HepG2 (cell line): ENCODE measurements around the gene SGPL1. TPM values are rescaled to one million over a fixed set of nuclear protein-coding genes. Genes with fewer than 3 reads are reported as not detected.

Experiments
- ATAC-seq: fragments of 200-7000 bp; cut with Tn5 transposase; 3 replicates; pipeline ENCODE4 v1.9.1; 2020; ENCODE audit warnings: mild to moderate bottlenecking, moderate library complexity
- BruUV-seq: library from RNA; stranded (reverse); fragments of 400-500 nt; replicated peaks from 2 replicates; lab custom pipeline; 2021; lab: Mats Ljungman, UMichigan
- CTCF ChIA-PET: fragments of 300-600 bp; formaldehyde crosslinking; extraction: SDS; loops from one replicate; lab custom pipeline; 2021; ENCODE audit warnings: low total read pairs, inconsistent platforms, low intra/inter-chr PET ratio; lab: Yijun Ruan, JAX
- POLR2A ChIA-PET: fragments of 350-600 bp; sonication (Branson Sonifier 250); formaldehyde crosslinking; loops from one replicate; lab custom pipeline; 2020; ENCODE audit warnings: antibody characterized with exemption, inconsistent platforms; lab: Yijun Ruan, JAX
- DNase-seq: peaks from one replicate; pipeline ENCODE4 v3.0.0-alpha.2; 2015; ENCODE audit warnings: low spot score
- FAIRE-seq: peaks from 3 replicates; lab custom pipeline; 2011; peaks lifted over from hg19 to GRCh38; lab: Jason Lieb, UNC
- H2AFZ ChIP-seq: one replicate; pipeline ENCODE4 v1.6.1; 2011; ENCODE audit warnings: low read length, inconsistent platforms
- H3K27ac ChIP-seq: fragments of 300-600 bp; 3 replicates; pipeline ENCODE4 v1.8.0; 2011; ENCODE audit warnings: mixed run types, mild to moderate bottlenecking, mixed read lengths, low read length, inconsistent platforms; ENCODE audit not compliant: insufficient read depth; ENCODE audit errors: extremely low read length
- H3K27me3 ChIP-seq, 2 experiments: fragments of 200-600 bp in 1 of 2; 2 replicates in 1 of 2; 3 replicates in 1 of 2; pipeline versions ENCODE4 v1.6.0 to v1.8.0; 2011; ENCODE audit warnings: low read length in 2 of 2, mild to moderate bottlenecking in 2 of 2, moderate library complexity in 2 of 2, inconsistent platforms in 1 of 2; ENCODE audit not compliant: insufficient read depth in 2 of 2, control insufficient read depth in 1 of 2
- H3K36me3 ChIP-seq, 2 experiments: fragments of 200-600 bp in 1 of 2; replicated peaks in 1 of 2; 2 replicates in 1 of 2; 3 replicates in 1 of 2; pipeline versions ENCODE4 v1.5.1 to v1.8.0; 2011; ENCODE audit warnings: low read length in 2 of 2, inconsistent platforms in 1 of 2; ENCODE audit not compliant: insufficient read depth in 2 of 2, control insufficient read depth in 1 of 2
- H3K4me1 ChIP-seq: 2 replicates; pipeline ENCODE4 v1.5.1; 2012; ENCODE audit warnings: low read length, inconsistent platforms; ENCODE audit not compliant: insufficient read depth
- H3K4me2 ChIP-seq: 2 replicates; pipeline ENCODE4 v1.6.0; 2011; ENCODE audit warnings: low read depth, low read length, inconsistent platforms
- H3K4me3 ChIP-seq, 3 experiments: fragments of 200-600 bp in 1 of 3; sonication (generic), shearing (Covaris generic) in 1 of 3; replicated peaks in 1 of 3; 2 replicates each; pipeline ENCODE4 v1.5.1; 2011 to 2016; ENCODE audit warnings: low read length in 3 of 3, inconsistent platforms in 2 of 3, low read depth in 2 of 3, mild to moderate bottlenecking in 2 of 3, control low read depth in 1 of 3, mixed read lengths in 1 of 3; ENCODE audit not compliant: insufficient read depth in 1 of 3
- H3K79me2 ChIP-seq: one replicate; pipeline ENCODE4 v1.6.1; 2011; ENCODE audit warnings: low read length, inconsistent platforms; ENCODE audit not compliant: insufficient read depth
- H3K9ac ChIP-seq: 2 replicates; pipeline ENCODE4 v1.6.0; 2011; ENCODE audit warnings: mild to moderate bottlenecking, low read depth, low read length, inconsistent platforms; ENCODE audit not compliant: insufficient read depth
- H3K9me3 ChIP-seq: 2 replicates; pipeline ENCODE4 v1.5.1; 2012; ENCODE audit warnings: mild to moderate bottlenecking, low read length
- H4K20me1 ChIP-seq: 2 replicates; pipeline ENCODE4 v1.6.0; 2011; ENCODE audit warnings: inconsistent platforms, mild to moderate bottlenecking, low read length, moderate library complexity; ENCODE audit not compliant: insufficient read depth
- CHCHD3 ChIP-seq: sonication (generic); formaldehyde crosslinking; IDR thresholded peaks from 2 replicates; pipeline ENCODE4 v1.8.0; 2022; ENCODE audit warnings: mild to moderate bottlenecking, missing genetic modification reagents, moderate library complexity
- FOSL1 ChIP-seq: sonication (generic); formaldehyde crosslinking; IDR thresholded peaks from 2 replicates; pipeline ENCODE4 v1.9.0; 2021; ENCODE audit warnings: missing genetic modification reagents, borderline replicate concordance
- YEATS4 ChIP-seq: sonication (generic); formaldehyde crosslinking; IDR thresholded peaks from 2 replicates; pipeline ENCODE4 v1.4.0; 2020; ENCODE audit warnings: missing genetic modification reagents, borderline replicate concordance
- ZNF484 ChIP-seq: sonication (generic); formaldehyde crosslinking; IDR thresholded peaks from 2 replicates; pipeline ENCODE4 v1.5.1; 2020; ENCODE audit warnings: mild to moderate bottlenecking, low read depth, missing genetic modification reagents, borderline replicate concordance
- ZNF597 ChIP-seq: sonication (generic); formaldehyde crosslinking; IDR thresholded peaks from 2 replicates; pipeline ENCODE4 v1.5.0; 2020; ENCODE audit warnings: missing genetic modification reagents
- ZUFSP ChIP-seq: sonication (generic); formaldehyde crosslinking; IDR thresholded peaks from 2 replicates; pipeline ENCODE4 v1.9.0; 2021; ENCODE audit warnings: missing genetic modification reagents, mild to moderate bottlenecking, borderline replicate concordance
- WGBS: methylation state at CpG from one replicate; pipeline ENCODE4 v1.1.6; 2017; ENCODE audit warnings: low lambda C conversion rate; 5-methylcytosine and 5-hydroxymethylcytosine counted together
- in situ Hi-C: cut with HindIII; loops from 2 replicates; pipeline ENCODE4 v1.10.0; 2017; ENCODE audit warnings: low pct_unique_long_range_greater_than_20kb; ENCODE audit not compliant: extremely low pct_ligation_motif_present
- intact Hi-C: fragments of 100-400 bp; cut with micrococcal nuclease; formaldehyde crosslinking; loops from one replicate; pipeline ENCODE4 v1.10.0; 2022; ENCODE audit not compliant: unreplicated experiment
- polyA plus RNA-seq, 8 experiments: library from polyadenylated mRNA; depleted of rRNA in 3 of 8; stranded (reverse) in 7 of 8; unstranded in 1 of 8; fragments of >200 nt; fragmentation: Illumina TruSeq in 4 of 8; extraction: Trizol in 4 of 8; gene quantifications; 2 replicates each; pipeline versions ENCODE4 v1.2.1 to v1.2.3, GENCODE V29; 2011 to 2016; ENCODE audit warnings: low read depth in 4 of 8, missing spikeins in 1 of 8, mixed read lengths in 1 of 8; ENCODE audit not compliant: insufficient read depth in 1 of 8
- total RNA-seq, 5 experiments: library from RNA; depleted of rRNA; stranded (reverse); fragments of >200 nt; fragmentation: Illumina TruSeq; extraction: Trizol; gene quantifications; 2 replicates each; pipeline ENCODE4 v1.2.3, GENCODE V29; 2016; ENCODE audit warnings: low read depth in 1 of 5

SGPL1 gene
- total and polyA plus RNA-seq, 2 of the 13 experiments (the other 11 are each of a cell fraction or from before 2014, with no cell fraction given) = 17.6 to 25.0 TPM

GRCh38 chr10:70830164-70830563 is 14.4 kb downstream of the SGPL1 start:
- intact Hi-C loops = no loop called here
- H3K27me3 ChIP-seq = no peaks in the 10 kb centered on the region
- no peak for ATAC-seq
- no peak overlapping the region for H2AFZ ChIP-seq
- H3K27ac ChIP-seq = peak overlapping the region; percentile 34
- 73% methylated on average over 3 of the region's 3 CpGs for WGBS
- no peaks in the 10 kb centered on the region for H4K20me1 ChIP-seq
- BruUV-seq = no TSS peak
- ChIA-PET POLR2A (interaction anchor here (1.0 kb wide), 1 partner anchor 11 kb away, joined by 3 read pairs; no protein-coding TSS in a partner anchor), CTCF (no interaction called here)
- in situ Hi-C loops = no loop called here
- no peak overlapping the region for H3K9ac ChIP-seq
- no peaks in the 10 kb centered on the region for H3K9me3 ChIP-seq
- no peak for DNase-seq
- FAIRE-seq = no peak
- TF ChIP-seq FOSL1 (no peak), ZUFSP (CRISPR knock-in tag) (no peak), YEATS4 (no peak)
- H3K36me3 ChIP-seq = peaks cover 0 to 9% of the 10 kb centered on the region in 2 experiments; a peak in 4 of 5 replicates
- H3K79me2 ChIP-seq = peaks cover 12% of the 10 kb centered on the region
- peaks cover 48% of the 10 kb centered on the region for H3K4me1 ChIP-seq
- no peak overlapping the region for H3K4me2 ChIP-seq
- H3K4me3 ChIP-seq = no peak overlapping the region

GRCh38 chr10:70832221-70832620 is 16.5 kb downstream of the SGPL1 start:
- FAIRE-seq (no peak), ATAC-seq (no peak), DNase-seq (no peak)
- no TSS peak for BruUV-seq
- Histone ChIP-seq H3K27ac (no peak overlapping the region), H3K27me3 (no peaks in the 10 kb centered on the region), H3K9me3 (no peaks in the 10 kb centered on the region), H4K20me1 (no peaks in the 10 kb centered on the region), H2AFZ (no peak overlapping the region), H3K36me3 (peaks cover 0 to 3% of the 10 kb centered on the region in 2 experiments; a peak in 2 of 5 replicates), H3K4me2 (no peak overlapping the region), H3K4me3 (no peak overlapping the region), H3K4me1 (peaks cover 63% of the 10 kb centered on the region), H3K9ac (no peak overlapping the region), H3K79me2 (peaks cover 17% of the 10 kb centered on the region)
- intact Hi-C loops = no loop called here
- POLR2A ChIA-PET = no interaction called here
- no peak for TF ChIP-seq CHCHD3 (CRISPR knock-in tag)
- TF ChIP-seq ZNF484 (CRISPR knock-in tag) = no peak
- TF ChIP-seq ZNF597 (CRISPR knock-in tag) = no peak
- CTCF ChIA-PET = no interaction called here
- WGBS = 97% methylated on average over 3 of the region's 3 CpGs
- in situ Hi-C loops = no loop called here
